ENCODE data around the gene SH3BP2.
"Not testable (repeated sequence)": the region's sequence is repeated elsewhere in the genome, so short reads cannot be mapped to it uniquely, and the experiment has no call there.

The SH3BP2 gene

DNA sequence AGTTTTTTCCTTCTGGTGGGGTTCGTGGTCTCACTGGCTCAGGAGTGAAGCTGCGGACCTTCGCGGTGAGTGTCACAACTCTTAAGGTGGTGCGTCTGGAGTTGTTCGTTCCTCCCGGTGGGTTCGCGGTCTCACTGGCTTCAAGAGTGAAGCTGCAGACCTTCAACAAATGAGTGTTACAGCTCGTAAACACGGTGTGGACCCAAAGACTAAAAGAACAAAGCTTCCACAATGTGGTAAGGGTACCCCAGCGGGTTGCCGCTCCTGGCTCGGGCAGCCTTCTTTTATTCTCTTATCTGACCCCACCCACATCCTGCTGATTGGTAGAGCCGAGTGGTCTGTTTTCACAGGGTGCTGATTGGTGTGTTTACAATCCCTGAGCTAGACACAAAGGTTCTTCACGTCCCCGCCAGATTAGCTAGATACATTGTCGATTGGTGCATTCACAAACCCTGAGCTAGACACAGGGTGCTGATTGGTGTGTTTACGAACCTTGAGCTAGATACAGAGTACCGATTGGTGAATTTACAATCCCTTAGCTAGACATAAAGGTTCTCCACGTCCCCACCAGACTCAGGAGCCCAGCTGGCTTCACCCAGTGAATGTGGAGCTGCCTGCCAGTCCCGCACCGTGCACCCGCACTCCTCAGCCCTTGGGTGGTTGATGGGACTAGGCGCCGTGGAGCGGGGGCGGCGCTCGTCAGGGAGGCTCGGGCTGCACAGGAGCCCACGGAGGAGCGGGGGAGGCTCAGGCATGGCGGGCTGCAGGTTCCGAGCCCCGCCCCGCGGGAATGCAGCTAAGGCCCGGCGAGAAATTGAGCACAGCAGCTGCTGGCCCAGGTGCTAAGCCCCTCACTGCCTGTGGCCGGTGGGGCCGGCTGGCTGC is 30.2 kb upstream of the SH3BP2 start:
- DNase-seq, result not testable (repeated sequence)

GRCh38 chr4:2763511-2763967 is 29.3 kb upstream of the SH3BP2 start:
- DNase-seq, result no peak

GRCh38 chr4:2765832-2766526 is 26.9 kb upstream of the SH3BP2 start:
- DNase-seq, result no peak

DNA sequence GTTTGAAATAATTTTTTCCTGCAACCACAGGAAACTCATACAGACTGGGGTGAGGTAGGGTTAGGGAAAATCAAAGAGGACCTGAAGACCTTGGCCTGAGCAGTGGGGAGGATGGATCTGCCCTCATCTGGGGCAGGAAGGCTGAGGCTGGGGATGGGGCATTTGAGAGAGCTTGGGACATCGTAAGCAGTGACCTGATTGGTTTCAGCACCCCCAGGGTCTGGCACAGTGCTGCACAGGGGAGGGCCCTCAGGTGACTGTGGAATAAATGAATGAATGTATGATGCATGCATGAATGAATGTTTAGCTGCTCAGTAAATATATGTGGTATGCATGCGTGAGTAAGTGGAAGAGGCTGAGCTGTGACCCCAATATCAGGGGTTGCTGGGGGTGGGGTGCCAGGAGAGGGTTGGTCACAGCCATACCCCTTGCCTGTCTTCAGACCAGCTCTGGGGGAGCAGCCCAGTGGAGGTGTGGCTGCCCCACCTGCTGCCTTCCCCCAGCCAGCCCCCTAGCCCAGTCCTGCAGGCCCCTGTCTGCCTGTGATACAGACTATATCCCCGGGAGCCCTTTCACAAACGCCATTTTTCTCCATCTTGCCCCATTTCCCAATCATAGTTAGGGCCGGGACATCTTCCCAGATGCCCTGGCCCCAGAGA is 25.7 kb upstream of the SH3BP2 start:
- no peak for DNase-seq

GRCh38 chr4:2767705-2768074 is 25.2 kb upstream of the SH3BP2 start:
- no peak for DNase-seq

DNA sequence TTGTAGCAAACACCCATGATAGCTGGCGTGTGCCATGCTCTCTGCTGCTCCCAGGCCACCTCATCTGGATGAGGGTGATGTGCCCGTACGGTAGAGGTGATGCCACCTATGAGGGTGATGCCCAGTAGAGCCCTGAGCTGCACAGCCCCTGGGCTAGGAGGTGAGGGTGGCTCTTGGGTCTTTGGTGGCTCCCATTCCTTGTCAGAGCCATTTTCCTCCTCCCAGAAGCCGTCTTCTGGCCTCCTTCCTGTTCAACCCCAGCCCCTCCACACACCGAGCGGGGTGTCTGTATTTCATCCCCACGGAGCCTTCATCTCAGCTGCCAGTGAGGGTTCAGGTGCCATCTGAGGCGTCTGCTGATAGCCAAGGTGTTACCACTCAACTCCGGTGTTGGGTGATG is 24.8 kb upstream of the SH3BP2 start:
- DNase-seq, result no peak

GRCh38 chr4:2768921-2769336 is 24.0 kb upstream of the SH3BP2 start:
- DNase-seq, result no peak

DNA sequence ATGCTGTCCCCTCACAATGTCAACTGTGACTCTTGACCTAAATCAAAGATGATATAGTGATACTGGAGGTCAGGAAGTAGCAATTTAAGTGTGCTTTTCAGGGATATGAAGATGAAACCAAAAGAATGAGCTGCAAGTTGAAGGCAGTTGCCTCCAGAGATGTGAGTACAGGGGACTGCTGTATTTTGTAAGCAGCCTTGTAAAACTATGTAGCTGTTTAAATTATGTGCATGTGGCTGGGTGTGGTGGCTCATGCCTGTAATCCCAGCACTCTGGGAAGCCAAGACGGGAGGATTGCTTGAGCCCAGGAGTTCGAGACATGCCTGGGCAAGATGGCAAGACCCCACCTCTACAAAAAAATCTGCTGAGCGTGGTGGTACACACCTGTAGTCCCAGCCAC is 21.6 kb upstream of the SH3BP2 start:
- DNase-seq, result no peak

DNA sequence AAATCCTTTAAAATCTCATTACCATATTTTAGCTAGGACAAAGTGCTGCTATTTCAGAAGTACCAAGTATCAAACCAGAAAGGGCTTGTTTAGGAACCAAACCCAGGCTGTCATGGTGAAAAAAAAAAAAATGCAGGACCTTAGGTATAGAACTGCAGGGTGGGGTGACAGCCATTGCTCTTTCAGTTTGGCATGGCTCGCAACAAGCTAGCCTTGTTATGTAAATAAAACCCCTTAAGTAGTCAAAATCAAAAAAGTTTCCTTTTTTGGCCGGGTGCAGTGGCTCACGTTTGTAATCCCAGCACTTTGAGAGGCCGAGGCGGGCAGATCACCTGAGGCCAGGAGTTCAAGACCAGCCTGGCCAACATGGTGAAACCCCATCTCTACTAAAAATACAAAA is 12.2 kb upstream of the SH3BP2 start:
- not testable (repeated sequence) for DNase-seq

- no peak for DNase-seq
Observed at GRCh38 chr4:2781911-2782310, 11.0 kb upstream of the SH3BP2 start.

GRCh38 chr4:2783790-2784189 is 9.1 kb upstream of the SH3BP2 start:
- no peak for DNase-seq

DNA sequence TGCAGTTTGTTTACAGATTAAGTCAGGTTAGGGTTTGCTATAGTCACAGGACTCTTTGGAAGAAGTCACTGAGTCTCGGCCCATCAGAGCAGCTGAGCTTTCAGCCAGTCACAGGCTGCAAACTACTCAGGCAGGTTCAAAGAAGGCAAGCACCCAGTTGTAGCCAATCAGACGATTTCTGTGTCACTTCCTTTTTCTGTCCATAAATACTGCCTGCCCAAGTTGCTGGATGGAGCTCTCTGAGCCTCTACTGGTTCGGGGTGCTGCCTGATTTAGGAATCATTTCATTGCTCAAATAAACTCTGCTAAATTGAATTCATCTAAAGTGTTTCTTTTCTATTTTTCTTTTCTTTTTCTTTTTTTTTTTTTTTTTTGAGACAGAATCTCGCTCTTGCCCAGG is 7.3 kb upstream of the SH3BP2 start:
- DNase-seq, result no peak

- DNase-seq, result no peak
Observed at GRCh38 chr4:2786152-2786671, 6.7 kb upstream of the SH3BP2 start.

- DNase-seq, result no peak
Observed at GRCh38 chr4:2786794-2787229, 6.1 kb upstream of the SH3BP2 start.

DNA sequence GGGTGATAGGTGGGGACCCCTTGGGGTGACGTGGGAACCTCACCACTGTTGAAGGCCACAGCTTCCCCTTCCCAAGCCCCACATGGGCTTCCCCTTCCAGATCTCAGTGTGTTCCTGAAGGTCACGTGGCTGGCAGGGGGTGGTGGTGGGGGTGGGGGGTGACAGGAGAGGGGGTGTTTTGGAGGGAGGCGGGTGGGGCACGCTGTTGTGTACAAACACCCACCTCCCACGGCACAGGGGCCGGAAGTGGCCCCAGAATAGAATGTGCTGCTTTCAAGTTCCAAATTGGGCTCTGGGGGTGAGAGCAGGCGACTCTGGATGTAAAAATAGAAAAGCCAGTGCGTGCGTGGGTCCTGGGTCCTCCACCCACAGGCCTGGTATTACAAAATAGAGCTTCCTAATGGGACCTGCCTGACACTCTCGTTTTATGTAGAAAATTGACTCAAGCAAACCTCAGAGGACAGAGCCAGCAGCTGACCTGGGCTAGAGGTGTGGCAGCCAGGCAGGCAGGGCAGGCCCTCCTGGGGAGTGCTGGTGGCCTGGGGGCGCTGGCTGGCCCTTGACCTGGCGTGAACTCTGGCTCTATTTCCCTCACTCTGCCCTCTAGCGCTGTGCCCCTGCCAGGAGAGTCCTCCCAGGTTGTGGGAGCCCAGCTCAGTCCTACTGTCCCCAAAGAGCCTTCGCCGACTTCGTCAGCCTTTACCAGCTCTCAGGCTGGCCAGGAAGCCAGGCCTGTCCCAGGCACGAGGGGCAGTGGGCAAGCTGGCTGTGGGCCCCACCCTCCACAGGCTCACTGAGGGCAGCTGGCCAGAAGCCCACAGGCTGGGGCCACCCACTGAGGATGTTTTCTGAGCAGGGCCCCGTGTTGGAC is 5.4 kb upstream of the SH3BP2 start:
- no peak for DNase-seq

DNA sequence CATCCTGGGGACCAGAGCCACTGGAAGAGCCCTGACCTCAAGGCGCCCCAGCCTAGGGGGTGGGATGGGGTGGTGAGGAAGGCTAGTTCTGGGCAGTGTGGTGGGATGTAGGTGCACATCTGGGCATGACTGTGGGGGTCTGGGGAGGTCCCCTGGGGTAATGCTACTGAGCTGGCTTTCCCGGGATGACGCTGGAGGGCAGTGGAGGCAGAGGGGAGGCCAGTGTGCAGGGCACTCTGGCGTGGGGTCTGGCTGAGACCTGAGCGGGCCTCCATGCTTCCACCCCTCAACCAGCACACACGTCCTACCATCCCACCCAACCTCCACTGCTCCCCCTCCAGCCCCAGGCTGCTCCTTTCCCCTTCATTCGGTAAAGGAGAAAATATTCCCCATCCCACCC is 4.8 kb upstream of the SH3BP2 start:
- DNase-seq, result no peak

- no peak for DNase-seq
Observed at GRCh38 chr4:2788532-2789103, 4.3 kb upstream of the SH3BP2 start.

GRCh38 chr4:2789351-2789750 is 3.5 kb upstream of the SH3BP2 start:
- DNase-seq, result no peak

GRCh38 chr4:2789793-2790582 is 2.9 kb upstream of the SH3BP2 start:
- no peak for DNase-seq

- DNase-seq, result no peak
Observed at GRCh38 chr4:2790583-2791517, 2.0 kb upstream of the SH3BP2 start.

Measured in NCI-H446 treated with DMSO at 0.1 percent for 48 hours (cell line).